Renal cortical epithelial cell (primary cell): ENCODE measurements around the gene RNF208. TPM values are rescaled to one million over a fixed set of nuclear protein-coding genes. Genes with fewer than 3 reads are reported as not detected.

Source experiments
- DNase-seq: peaks from one replicate; pipeline ENCODE4 v3.0.0-alpha.2; 2011; ENCODE audit warnings: low read depth
- total RNA-seq: library from RNA; depleted of rRNA; stranded (reverse); fragments of >200 nt; gene quantifications from 2 replicates; pipeline ENCODE4 v1.2.3, GENCODE V29; 2014

Gene RNF208
- total RNA-seq, 1 donor from 2014 or later = 1.2 TPM

DNA sequence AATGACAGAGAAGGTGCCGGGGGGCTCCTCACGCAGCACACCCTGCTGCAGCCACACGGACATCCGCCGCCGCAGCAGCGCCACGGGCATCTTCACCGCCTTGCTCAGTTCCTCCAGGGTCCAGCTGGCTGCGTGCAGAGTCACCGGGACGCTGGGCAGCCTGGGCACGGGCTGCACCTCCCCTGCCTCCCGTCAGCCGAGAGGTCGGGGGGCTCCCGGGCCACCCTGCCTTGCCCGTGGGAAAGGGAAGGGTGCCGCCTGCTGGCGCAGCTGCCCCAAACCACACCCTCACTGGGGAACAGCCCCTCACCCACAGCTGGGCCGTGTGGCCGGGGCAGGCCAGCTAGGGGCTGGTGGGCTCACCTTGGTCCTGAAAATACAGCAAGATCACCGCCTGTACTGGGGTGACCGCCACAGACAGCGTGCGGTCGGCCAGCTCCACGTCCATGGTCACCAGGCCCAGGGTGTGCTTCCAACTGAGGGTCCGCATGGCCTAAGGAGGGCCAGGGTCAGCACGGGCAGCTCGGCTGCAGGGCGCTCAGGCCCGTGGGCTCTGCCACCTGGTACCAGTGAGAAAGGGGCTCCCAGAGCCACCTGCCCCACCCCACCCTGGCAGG lies 46.6 kb downstream of the RNF208 start:
- DNase-seq = no peak

DNA sequence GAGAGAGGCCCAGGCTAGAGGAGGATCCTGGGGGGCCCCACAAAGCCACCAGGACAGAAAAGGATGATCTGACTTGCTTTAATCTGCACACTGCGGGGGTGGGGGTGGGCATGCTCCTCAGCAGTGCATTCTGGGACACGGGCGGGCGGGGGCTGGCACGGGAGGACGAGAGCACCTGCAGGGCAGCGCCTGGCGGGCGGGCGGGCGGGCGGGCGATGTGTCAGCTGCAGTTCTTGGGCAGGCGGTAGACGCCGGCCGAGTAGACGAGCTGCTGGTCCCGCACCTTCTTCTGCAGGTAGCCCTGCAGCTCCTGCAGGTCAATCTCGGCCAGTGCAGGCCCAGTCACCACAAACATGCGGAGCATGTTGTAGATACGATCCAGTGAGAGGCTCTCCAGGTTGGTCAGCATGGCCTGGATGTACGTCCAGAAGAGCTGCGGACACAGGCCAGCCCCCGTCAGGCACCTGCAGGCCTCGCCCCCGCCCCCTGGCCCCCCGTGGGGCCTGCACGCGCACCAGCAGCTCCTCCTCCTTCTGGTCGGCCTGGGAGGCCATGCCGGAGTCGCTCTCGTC lies 47.2 kb downstream of the RNF208 start:
- no peak for DNase-seq

GRCh38 chr9:137173796-137174664 lies 48.0 kb downstream of the RNF208 start:
- no peak for DNase-seq

GRCh38 chr9:137172901-137173795 lies 48.9 kb downstream of the RNF208 start:
- DNase-seq = no peak

DNA sequence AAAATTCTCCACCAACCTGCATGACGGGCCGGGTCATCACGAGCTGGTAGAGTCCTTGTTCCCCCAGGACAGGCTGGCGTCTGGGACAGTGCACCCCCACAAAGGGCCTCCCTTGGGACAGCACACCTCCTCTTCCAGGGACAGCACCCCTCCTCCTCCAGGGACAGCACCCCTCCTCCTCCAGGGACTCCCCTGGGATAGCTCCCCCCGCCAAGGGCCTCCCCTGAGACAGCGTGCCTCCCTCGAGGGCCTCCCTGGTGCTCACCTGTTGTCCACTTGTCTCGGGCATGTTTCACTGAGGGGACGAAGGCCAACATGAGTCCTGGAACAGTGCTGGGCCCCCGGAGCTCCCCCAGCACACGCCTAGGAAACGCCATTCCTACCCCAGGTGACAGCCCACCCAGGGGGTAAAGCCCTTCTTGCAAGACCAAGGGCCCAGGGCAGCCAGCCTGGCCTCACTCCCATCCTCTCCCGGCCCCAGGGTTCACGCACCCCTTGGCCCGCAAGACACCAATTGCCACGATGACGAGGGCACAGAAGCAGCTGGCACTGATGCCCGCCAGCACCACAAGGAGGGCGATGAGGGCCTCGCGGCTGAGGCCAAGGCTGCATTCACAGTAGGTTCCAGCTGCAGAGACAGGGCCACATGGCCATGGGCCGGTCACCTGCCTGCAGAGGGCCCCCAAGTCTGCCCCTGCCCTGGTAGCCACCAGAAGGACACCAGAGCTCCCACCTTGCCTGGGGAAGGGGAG lies 50.7 kb downstream of the RNF208 start:
- DNase-seq = no peak

- DNase-seq = no peak
These were observed 51.4 kb downstream of the RNF208 start for GRCh38 chr9:137170486-137171148.

Other genes with a start within 250 kb of the RNF208 start
- gene PTGDS, start 244.7 kb downstream of the RNF208 start, total RNA-seq = 0.45 TPM in 1 of 2 replicates, not detected in the other
- not detected in 2 replicates for gene LCNL1, start 239.2 kb downstream of the RNF208 start, total RNA-seq
- 13.6 and 26.9 TPM in 2 replicates for gene PAXX, start 229.8 kb downstream of the RNF208 start, total RNA-seq
- 0.85 and 1.9 TPM in 2 replicates for gene CLIC3, start 225.7 kb downstream of the RNF208 start, total RNA-seq
- 7.5 and 53.0 TPM in 2 replicates for gene ABCA2, start 194.0 kb downstream of the RNF208 start, total RNA-seq
- gene FUT7, start 190.2 kb downstream of the RNF208 start, total RNA-seq = not detected in 2 replicates
- gene NPDC1, start 176.1 kb downstream of the RNF208 start, total RNA-seq = 7.1 and 21.6 TPM in 2 replicates
- gene ENTPD2, start 168.2 kb downstream of the RNF208 start, total RNA-seq = 0.17 and 0.35 TPM in 2 replicates
- gene SAPCD2, start 151.7 kb downstream of the RNF208 start, total RNA-seq = 0.99 and 12.0 TPM in 2 replicates
- gene UAP1L1, start 144.7 kb downstream of the RNF208 start, total RNA-seq = 6.4 and 7.1 TPM in 2 replicates
- gene MAN1B1, start 135.3 kb downstream of the RNF208 start, total RNA-seq = 67.6 and 71.4 TPM in 2 replicates
- 42.3 and 70.2 TPM in 2 replicates for gene DPP7, start 107.5 kb downstream of the RNF208 start, total RNA-seq
- gene GRIN1, start 83.1 kb downstream of the RNF208 start, total RNA-seq = 0.30 TPM in 1 of 2 replicates, not detected in the other
- gene LRRC26, start 52.2 kb downstream of the RNF208 start, total RNA-seq = not detected in 2 replicates
- not detected in 2 replicates for gene TMEM210, start 50.2 kb downstream of the RNF208 start, total RNA-seq
- gene ANAPC2, start 33.7 kb downstream of the RNF208 start, total RNA-seq = 10.4 and 28.9 TPM in 2 replicates
- 45.5 and 76.2 TPM in 2 replicates for gene SSNA1, start 33.6 kb downstream of the RNF208 start, total RNA-seq
- 4.5 and 10.6 TPM in 2 replicates for gene TPRN, start 21.5 kb downstream of the RNF208 start, total RNA-seq
- gene TMEM203, start 16.6 kb downstream of the RNF208 start, total RNA-seq = 30.2 and 42.8 TPM in 2 replicates
- gene NDOR1, start 16.5 kb downstream of the RNF208 start, total RNA-seq = 2.3 and 6.2 TPM in 2 replicates
- gene CYSRT1, start 2.9 kb upstream of the RNF208 start, total RNA-seq = 0.20 and 0.87 TPM in 2 replicates
- 0.15 and 0.52 TPM in 2 replicates for gene RNF224, start 5.3 kb upstream of the RNF208 start, total RNA-seq
- not detected in 2 replicates for gene SLC34A3, start 8.7 kb upstream of the RNF208 start, total RNA-seq
- 153 and 288 TPM in 2 replicates for gene TUBB4B, start 19.0 kb upstream of the RNF208 start, total RNA-seq
- not detected in 2 replicates for gene STPG3, start 29.0 kb upstream of the RNF208 start, total RNA-seq
- gene NELFB, start 33.1 kb upstream of the RNF208 start, total RNA-seq = 55.4 and 62.2 TPM in 2 replicates
- 36.3 and 42.1 TPM in 2 replicates for gene TOR4A, start 55.5 kb upstream of the RNF208 start, total RNA-seq
- 0.55 and 1.0 TPM in 2 replicates for gene NRARP, start 80.0 kb upstream of the RNF208 start, total RNA-seq
- 11.6 and 12.2 TPM in 2 replicates for gene EXD3, start 200.9 kb upstream of the RNF208 start, total RNA-seq
- gene NOXA1, start 201.2 kb upstream of the RNF208 start, total RNA-seq = 2.1 and 2.8 TPM in 2 replicates
- gene ENTPD8, start 219.1 kb upstream of the RNF208 start, total RNA-seq = 0.05 and 0.17 TPM in 2 replicates
- 12.0 and 20.4 TPM in 2 replicates for gene NSMF, start 237.1 kb upstream of the RNF208 start, total RNA-seq